ENCODE data around the gene PRSS56.
A peak's percentile ranks its signal among the peaks of the same experiment; 100 is the strongest.

Gene PRSS56

GRCh38 chr2:232518844-232519243 is 1.3 kb upstream of the PRSS56 start:
- no peak for TF ChIP-seq CTCF (IDR thresholded peaks at IDR 0.05; ENCODE audit: low read depth, low read length)
- DNase-seq (ENCODE audit: extremely low read depth, low read depth) = no peak

GRCh38 chr2:232520489-232520888 is 301 bp downstream of the PRSS56 start:
- no peak for DNase-seq (ENCODE audit: extremely low read depth, low read depth)
- no peak for TF ChIP-seq CTCF (IDR thresholded peaks at IDR 0.05; ENCODE audit: low read depth, low read length)

- DNase-seq (ENCODE audit: extremely low read depth, low read depth) = no peak
- no peak for TF ChIP-seq CTCF (IDR thresholded peaks at IDR 0.05; ENCODE audit: low read depth, low read length)
Observed at GRCh38 chr2:232521098-232521497, 910 bp downstream of the PRSS56 start.

- peak; percentile 38 for TF ChIP-seq CTCF (IDR thresholded peaks at IDR 0.05; ENCODE audit: low read depth, low read length)
- DNase-seq (ENCODE audit: extremely low read depth, low read depth) = no peak
Observed at GRCh38 chr2:232521959-232522622, 1.9 kb downstream of the PRSS56 start.

GRCh38 chr2:232522623-232523401 is 2.6 kb downstream of the PRSS56 start:
- DNase-seq (ENCODE audit: extremely low read depth, low read depth) = no peak

GRCh38 chr2:232523402-232523681 is 3.2 kb downstream of the PRSS56 start:
- TF ChIP-seq CTCF (IDR thresholded peaks at IDR 0.05; ENCODE audit: low read depth, low read length) = no peak
- DNase-seq (ENCODE audit: extremely low read depth, low read depth) = no peak

More at GRCh38 chr2:232522623-232523401, 2.6 kb downstream of the PRSS56 start:
- no peak; the same call in 1 of the 2 replicates for TF ChIP-seq CTCF (IDR thresholded peaks at IDR 0.05; ENCODE audit: low read depth, low read length)

Data from AG09319 (cell line).